Measurements from ENCODE around the gene TERT.
"Not testable (repeated sequence)": the region's sequence is repeated elsewhere in the genome, so short reads cannot be mapped to it uniquely, and the experiment has no call there.

Gene TERT

GRCh38 chr5:1294835-1295649 lies at the start of gene TERT:
Gene TERT (minus strand): TSS chr5:1295068. CDS start chr5:1294989, 79 bp downstream.
- DNase-seq, result peak; percentile 93

- DNase-seq, result peak; percentile 44
Measured at GRCh38 chr5:1343931-1344901, 49.3 kb upstream of the TERT start.

GRCh38 chr5:1343315-1343751 lies 48.5 kb upstream of the TERT start:
- DNase-seq, result no peak

GRCh38 chr5:1342711-1343110 lies 47.8 kb upstream of the TERT start:
- not testable (repeated sequence) for DNase-seq

- no peak for DNase-seq
Measured at GRCh38 chr5:1342268-1342667, 47.4 kb upstream of the TERT start.

GRCh38 chr5:1341863-1342262 lies 47.0 kb upstream of the TERT start:
- DNase-seq, result no peak

- not testable (repeated sequence) for DNase-seq
Measured at GRCh38 chr5:1339818-1340210, 44.9 kb upstream of the TERT start.

GRCh38 chr5:1339139-1339817 lies 44.4 kb upstream of the TERT start:
- not testable (repeated sequence) for DNase-seq

GRCh38 chr5:1338506-1339070 lies 43.7 kb upstream of the TERT start:
- no peak for DNase-seq

- DNase-seq, result no peak
Measured at GRCh38 chr5:1338196-1338490, 43.3 kb upstream of the TERT start.

GRCh38 chr5:1337489-1338195 lies 42.8 kb upstream of the TERT start:
- DNase-seq, result no peak

GRCh38 chr5:1336749-1337488 lies 42.1 kb upstream of the TERT start:
- DNase-seq, result no peak

GRCh38 chr5:1336106-1336561 lies 41.3 kb upstream of the TERT start:
- DNase-seq, result no peak

- no peak for DNase-seq
Measured at GRCh38 chr5:1335540-1336095, 40.8 kb upstream of the TERT start.

GRCh38 chr5:1334831-1335539 lies 40.1 kb upstream of the TERT start:
- no peak for DNase-seq

GRCh38 chr5:1333986-1334385 lies 39.1 kb upstream of the TERT start:
- no peak for DNase-seq

- DNase-seq, result not testable (repeated sequence)
Measured at GRCh38 chr5:1333286-1333685, 38.4 kb upstream of the TERT start.

GRCh38 chr5:1332461-1333001 lies 37.7 kb upstream of the TERT start:
- no peak for DNase-seq

- no peak for DNase-seq
Measured at GRCh38 chr5:1331861-1332405, 37.1 kb upstream of the TERT start.

Data from stimulated activated CD4-positive, alpha-beta T cell treated with anti-CD3 and anti-CD28 coated beads, Interleukin-15, amount 100 ng/mL, for 24 hours (primary cell).